GM19043 (cell line): ENCODE data around the gene CHAD.
"Not testable (repeated sequence)": the region's sequence is repeated elsewhere in the genome, so short reads cannot be mapped to it uniquely, and the experiment has no call there.

Experiments
- ATAC-seq: cut with Tn5 transposase; IDR thresholded peaks from one replicate; pipeline ENCODE4 v1.9.1; 2021; ENCODE audit warnings: low read depth; ENCODE audit not compliant: unreplicated experiment

Gene CHAD

DNA sequence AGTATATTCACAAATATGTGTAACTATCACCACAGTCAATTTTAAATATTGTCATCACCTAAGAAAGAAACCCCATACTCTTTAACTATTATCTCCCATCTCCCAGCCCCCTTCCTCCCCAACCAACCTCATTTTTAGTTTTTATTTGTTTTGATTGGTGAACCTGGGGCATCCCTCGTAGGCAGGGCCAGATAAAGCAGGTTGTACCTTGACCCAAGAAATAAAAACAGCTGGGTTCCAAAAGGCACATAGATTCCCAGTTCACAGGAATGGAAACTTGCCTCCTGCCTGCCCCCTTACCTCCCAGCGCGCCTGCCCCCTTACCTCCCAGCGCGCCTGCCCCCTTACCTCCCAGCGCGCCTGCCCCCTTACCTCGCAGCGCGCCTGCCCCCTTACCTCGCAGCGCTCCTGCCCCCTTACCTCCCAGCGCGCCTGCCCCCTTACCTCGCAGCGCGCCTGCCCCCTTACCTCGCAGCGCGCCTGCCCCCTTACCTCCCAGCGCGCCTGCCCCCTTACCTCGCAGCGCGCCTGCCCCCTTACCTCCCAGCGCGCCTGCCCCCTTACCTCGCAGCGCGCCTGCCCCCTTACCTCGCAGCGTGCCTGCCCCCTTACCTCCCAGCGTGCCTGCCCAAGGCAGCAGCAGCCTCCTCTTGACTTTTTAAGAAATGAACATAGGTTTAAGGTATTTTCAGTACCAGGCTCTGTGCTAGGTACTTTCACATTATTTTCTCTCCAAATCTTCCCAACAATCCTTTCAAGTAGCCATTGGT, 7.3 kb upstream of the CHAD start:
- not testable (repeated sequence) for ATAC-seq

DNA sequence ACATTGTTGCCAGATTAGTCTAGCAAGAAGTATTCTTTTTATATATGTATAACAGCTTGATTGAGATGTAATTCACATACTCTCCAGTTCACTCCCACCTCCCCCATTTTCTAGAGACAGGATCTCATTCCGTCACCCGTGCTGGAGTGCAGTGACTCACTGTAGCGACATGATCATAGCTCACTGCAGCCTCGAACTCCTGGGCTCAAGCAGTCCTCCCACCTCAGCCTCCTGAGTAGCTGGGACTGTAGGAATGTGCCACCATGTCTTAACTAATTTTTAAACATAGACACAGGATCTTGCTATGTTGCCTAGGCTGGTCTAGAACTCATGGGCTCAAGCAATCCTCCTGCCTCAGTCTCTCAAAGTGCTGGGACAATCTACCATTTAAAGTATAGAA, 6.7 kb upstream of the CHAD start:
- no peak for ATAC-seq

DNA sequence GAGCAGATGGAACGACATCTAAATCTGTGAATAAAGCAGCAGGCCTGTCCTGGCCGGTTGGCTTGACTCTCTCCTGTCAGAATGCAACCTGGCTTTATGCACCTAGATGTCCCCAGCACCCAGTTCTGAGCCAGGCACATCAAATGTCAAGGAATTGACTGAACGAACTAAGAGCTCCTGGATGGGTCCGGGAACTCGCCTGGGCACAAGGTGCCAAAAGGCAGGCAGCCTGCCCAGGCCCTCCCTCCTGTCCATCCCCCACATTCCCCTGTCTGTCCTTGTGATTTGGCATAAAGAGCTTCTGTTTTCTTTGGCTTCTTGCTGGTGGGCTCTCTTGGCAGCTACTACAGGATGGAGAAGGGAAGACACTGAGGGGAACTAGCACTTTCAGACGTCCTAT, 5.8 kb upstream of the CHAD start:
- no peak for ATAC-seq

DNA sequence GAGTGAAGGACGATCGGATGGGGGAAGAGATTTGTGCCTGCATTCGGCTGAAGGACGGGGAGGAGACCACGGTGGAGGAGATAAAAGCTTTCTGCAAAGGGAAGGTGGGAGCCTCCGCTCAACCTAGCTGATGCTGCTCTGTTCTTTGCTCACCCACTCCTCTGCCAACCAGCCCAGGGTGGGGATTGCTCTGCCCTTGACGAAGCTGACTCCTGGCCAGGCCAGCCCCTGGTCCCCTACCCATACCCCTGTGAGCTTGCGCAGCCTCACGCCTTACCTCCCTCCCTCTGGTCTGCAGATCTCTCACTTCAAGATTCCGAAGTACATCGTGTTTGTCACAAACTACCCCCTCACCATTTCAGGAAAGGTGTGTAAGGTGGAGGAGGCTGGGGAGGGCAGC, 5.2 kb upstream of the CHAD start:
- no peak for ATAC-seq

DNA sequence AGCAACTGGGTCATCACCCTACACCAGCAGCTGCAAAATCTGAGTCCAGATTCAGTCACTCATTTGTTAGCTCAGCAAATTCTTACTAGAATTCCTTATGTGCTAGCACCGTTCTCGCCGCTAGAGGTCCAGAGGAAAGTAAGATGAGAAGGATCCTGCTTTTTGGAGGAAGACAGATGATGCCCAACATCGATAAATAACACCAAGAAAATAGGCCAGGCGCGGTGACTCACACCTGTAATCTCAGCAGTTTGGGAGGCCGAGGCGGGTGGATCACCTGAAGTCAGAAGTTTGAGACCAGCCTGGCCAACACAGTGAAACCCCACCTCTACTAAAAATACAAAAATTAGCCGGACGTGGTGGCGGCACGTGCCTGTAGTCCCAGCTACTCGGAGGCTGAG, 4.1 kb upstream of the CHAD start:
- not testable (repeated sequence) for ATAC-seq

DNA sequence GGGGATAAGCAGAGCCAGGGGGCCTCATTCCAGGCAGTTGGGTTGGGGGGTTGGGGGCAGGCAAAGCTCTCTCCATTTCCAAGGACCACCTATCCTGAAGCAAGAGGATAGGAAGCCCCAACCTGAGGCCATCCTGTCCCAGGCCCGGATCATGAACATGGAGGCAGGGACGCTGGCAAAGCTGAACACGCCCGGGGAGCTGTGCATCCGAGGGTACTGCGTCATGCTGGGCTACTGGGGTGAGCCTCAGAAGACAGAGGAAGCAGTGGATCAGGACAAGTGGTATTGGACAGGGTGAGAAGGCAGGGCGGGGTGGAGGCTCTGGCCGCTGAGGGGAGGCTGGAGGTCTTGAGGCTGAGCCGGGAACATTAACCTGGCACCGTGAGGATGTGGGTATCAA, 3.6 kb upstream of the CHAD start:
- ATAC-seq, result no peak

DNA sequence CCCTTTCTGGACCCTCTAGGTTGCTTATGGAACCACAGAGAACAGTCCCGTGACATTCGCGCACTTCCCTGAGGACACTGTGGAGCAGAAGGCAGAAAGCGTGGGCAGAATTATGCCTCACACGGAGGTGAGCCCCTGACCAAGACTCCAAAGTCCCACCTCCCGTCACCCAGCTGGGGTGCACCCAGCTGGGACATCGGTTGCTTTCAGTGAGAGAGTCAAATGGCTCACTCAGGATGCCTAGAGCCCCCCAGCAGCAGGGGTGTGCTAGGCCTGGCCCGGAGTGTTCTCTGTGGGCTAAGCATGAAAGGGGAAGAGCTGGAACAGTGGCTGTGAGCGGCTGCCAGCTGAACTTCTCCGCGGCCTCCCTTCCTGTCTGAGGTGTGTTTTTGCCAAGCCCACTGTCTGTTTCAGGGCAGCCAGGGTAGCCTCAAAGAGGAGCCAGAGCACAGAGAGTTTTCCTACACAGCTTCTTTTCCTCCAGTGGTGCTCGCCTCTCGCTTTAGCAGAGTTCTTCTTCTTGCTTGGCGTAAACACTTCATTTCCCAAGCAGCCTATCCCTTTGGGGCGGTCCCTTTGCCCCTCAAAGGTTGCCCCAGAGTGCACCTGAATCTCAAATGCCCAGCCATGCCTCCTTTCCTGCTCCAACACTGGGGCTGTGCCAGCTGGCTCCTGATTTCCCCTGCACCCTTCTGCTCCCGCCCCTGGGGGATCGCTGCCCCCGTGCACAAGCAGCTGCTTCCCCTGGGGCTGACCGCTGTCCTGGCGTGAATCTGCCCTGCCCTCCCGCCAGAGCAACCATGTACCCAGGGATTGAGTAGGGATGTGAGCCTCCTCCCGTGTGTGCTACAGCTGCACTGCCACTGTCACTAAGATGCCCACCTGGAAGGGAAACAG, 2.6 kb upstream of the CHAD start:
- ATAC-seq, result no peak

DNA sequence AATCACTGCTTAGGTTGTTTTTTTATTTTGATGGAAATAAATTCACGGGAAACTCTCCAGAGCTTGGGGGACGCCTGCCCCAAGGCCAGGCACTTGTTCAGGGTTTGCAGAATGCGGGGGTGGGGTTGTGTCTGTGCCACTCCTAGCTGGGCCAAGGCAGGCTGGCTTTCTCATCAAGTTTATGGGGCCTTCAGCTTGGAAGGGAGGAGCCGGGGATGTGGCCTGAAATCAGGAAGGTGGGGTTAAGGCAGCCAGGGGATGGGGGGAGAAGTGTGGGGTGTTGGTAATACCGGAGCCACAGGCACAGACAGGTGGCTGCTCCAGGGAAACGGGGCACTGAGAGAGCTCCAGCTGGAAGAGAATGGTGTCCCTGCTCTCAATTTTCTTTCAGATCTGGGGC, 1.7 kb upstream of the CHAD start:
- no peak for ATAC-seq

DNA sequence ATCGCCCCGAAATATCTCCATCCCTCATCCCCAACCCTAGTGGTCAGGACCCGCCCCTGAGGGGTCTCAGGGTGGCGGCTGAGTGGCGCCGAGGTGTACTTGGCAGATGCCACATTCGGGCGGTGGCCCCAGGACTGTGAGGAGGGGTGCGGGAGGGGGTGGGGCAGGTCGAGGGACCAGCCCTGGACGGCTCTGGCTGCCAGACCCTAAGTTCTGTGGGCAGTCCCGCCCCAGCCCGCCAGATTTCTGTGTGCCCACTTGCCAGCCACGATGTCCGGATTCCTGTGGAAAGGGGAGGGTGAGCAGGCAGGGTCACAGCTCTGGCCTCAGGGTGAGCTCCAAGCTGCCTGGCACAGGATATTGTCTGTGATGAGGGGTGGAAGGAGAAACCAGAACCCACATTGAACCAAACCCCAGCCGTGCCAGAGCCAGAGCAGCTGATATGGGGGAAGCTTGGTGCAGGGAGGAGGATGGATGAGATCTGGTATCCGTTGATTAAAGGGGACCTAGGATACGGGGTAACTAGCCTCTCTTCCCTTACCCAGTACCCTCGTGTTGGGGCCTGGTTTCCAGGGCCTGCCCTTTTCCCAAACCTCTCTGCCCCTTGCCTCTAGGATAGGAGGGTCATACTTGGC, 1.1 kb upstream of the CHAD start:
- no peak for ATAC-seq

DNA sequence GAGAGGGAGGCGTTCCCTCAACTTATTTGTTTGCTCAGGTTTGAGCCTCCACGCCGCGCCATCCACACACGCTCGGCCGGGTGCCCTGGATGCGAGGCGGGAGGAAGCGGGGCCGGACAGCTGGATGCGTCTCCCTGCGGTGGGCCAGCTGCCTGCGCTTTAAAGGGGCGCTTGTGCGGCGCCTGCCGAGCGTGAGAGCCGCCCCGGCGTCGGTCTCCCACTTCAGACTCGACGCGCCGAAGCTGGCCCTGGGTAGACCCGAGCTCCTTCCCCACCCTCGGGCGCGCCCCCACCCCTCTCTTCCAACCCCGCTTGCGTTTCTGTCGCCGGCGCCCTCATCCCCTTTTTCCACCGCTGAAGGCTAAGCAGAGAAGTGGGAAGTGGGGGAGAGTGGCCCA, 527 bp upstream of the CHAD start:
- no peak for ATAC-seq

DNA sequence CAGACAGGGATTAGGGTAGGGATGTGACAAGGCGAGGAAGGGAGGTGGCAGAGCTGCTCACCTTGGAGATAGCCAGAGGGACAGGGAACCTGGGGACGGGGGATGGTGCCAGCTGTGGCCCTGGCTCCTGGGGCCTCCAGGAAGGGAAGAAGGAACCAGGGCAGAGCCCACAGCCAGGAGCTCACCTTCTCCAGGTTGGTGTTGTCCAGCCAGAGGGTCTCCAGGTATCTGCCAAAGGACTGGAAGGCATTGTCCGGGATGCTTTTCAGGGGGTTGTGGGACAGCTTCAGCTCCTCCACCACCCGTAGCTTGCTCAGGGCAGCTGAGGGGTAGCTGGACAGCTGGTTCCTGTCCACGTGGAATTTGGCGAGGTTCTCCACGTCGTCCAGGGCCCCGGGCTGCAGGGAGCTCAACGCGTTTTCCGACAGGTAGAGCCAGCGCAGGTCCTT, 801 bp downstream of the CHAD start:
- no peak for ATAC-seq

DNA sequence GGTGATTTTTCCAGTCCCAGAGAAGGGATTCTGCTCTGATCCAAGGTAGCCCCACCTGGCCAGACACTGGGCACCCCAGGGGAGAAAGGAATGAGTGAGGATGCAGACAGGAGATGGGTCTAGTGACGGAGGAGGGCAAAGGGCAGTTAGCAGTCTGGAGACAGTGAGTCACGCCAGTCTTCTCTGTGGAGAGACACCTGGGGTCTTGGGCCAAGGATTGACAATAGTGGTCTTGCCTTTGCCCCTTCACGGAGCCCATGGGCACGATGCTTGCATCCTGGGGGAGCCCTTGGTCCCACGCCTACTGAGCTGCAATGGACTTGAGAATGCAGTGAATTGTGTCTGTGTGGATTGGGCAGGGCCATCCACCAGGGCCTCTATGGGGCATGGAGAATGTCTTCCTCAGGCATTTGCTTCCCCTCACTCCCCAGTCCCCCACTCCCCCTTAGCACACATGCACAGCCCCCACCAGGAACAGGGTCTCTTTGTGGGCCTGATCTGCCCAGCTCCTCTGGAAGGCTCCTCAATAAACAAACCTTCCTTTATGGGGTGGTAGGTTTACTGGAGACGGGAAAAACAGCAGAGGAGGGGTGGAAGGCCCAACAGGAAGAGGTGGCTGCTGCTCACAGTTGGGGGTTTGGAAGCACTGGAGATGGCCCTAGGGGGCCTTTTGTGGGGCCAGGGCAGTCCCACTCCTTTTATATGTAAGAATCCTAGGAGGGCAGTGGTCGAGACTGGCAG, 1.4 kb downstream of the CHAD start:
- ATAC-seq, result no peak

DNA sequence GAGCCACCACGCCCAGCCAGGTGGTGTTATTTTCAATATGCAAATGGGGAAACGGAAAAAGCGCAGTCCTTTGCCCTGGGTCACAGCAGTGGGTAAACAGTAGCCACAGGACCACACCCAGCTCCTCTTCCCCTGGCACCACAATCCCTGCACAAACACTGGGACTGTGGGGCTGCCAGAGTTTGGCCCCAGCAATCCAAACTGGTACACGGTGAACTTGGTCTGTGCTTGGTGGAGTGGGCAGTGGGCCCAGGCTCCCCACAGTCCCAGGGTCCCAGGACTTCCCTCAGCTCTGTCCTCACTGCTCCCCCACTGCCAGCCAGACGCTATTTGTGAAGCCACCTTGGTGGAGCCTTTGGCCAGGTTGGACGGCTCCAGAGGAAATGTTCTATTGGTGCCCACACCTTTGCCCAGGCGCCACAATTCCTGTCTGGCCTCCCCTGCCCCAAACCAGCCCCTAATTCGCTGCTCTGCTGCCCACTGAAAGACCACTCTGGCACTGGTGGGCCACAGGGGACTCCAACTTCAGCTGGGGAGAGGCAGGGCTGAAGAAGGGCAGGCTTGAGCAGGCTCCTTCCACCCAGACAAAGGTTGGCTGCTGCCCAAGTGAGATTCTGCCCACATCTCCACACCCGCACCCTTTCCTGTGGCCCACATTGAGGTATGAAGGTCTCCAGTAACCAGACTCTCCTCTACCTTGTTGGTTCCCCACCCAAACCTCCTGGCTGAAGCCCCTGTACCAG, 2.1 kb downstream of the CHAD start:
- ATAC-seq, result no peak

DNA sequence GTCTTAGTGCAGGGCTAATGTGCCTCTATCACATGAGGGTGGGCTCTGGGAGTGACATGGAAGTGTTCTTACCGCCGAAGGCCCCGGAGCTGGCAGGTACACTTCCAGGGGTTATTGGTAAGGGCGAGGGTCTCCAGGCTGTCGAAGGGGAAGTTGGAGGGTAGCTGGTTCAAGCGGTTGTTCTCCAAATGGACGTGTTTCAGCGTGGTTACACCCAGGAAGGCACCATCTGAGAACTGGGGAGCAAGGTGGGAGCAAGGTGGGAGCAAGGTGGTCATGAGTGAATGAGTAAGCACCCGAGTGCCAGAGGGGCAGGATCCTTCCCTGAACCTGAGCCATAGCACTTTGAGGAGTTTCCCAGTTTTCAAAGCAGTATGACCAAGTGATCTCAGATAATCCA, 3.0 kb downstream of the CHAD start:
- no peak for ATAC-seq

DNA sequence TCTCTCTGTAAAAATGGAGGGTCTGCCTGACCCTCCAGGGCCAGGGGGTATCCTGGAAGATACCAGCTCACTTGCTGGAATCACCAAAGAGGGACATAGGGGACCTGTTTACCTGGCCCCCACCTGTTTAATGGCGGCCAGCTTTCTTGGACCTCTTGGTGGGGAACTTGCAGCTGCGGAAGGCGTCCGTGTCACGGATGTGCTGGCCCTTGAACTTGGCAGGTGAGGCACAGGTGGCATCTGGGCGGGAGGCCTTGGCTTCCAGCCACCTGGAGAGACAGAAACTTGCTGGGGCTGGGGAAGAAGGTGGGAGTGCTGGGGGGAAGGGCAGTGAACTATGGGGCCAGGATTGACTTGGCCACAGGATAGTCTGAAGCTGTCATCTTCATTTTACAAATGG, 3.5 kb downstream of the CHAD start:
- no peak for ATAC-seq

DNA sequence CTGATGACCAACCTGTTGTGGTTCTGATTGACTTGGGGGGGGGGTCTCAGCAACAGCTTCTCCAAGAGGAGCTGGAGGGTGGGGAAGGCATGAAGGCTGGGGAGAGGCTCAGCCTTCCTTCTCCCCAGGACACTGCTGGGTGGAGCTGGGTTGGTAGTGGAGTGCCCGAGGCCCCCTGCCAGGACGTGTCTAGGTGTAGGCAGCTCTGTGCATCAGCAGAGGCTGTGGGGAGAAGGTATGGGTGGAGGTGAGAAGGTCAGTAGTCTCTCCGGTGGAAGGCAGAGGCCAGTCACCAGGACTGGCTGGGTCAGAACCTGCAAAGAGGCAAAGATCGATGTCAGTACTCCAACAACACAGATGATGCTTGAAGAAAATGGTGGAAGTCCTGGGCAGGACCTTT, 3.9 kb downstream of the CHAD start:
- ATAC-seq, result no peak

DNA sequence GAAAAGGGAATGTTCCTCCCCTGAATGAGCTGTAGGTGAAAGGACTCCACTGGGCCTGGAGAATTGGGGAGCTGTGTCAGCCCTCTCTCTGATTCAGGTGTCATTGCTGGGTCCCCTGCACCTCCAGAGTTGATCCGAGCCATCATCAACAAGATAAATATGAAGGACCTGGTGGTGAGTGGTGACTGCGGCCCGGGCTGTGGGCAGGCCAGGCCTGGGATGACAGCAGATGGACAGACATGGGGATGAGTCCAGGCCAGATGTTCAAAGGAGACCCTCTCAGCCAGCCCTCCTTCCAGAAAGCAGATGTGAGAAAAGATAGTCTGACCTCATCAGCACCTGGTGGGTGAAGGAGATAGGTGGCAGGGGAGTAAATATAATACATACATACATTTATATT, 4.6 kb downstream of the CHAD start:
- no peak for ATAC-seq

DNA sequence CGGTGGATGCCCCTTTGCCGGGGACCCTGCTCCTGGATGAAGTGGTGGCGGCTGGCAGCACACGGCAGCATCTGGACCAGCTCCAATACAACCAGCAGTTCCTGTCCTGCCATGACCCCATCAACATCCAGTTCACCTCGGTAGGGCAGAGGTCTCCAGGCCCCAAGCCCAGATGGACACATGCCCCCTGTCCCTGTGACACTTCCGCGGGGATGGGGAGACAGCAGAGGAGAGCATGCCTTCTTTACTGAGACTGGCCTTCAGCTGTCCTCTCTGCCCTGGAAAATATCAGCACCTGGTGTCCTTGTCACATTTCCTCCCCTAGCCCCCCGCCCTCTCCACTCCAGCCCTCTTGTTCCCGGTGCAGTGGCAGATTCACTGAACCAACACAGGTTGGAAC, 6.2 kb downstream of the CHAD start:
- no peak for ATAC-seq

DNA sequence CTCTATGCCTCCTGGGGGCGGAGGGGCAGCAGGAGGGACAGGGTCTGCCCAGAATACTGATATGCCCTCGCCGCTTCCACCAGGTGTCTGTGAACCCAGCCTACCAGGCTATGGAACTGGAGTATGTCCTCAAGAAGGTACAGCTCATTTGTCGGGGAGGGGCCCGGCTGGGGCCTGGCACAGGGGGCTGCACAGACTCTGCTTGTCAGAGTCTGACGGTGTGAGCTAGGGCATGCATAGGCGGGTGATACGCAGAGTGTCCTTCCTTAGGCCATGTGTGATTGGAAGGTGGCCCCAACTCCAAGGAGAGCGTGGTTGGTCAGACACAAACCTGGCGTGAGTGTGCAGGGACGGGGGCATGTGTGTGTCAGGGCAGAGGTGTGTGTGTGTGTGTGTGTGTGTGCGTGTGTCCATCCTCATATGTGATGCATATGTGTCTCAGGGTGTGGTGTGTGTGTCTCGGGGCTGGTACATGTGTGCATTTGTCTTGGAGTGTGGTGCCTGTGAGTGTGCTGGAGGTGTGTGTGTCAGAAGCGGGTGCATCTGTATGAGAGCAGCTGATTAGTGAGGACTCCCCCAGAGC, 7.0 kb downstream of the CHAD start:
- ATAC-seq, result no peak
